Midbrain (tissue), 1 donor: ENCODE data around the gene CARHSP1.
"Not testable (repeated sequence)": the region's sequence is repeated elsewhere in the genome, so short reads cannot be mapped to it uniquely, and the experiment has no call there.

ENCODE experiments used
- DNase-seq: peaks from one replicate; lab custom pipeline; 2025; lab: John Stamatoyannopoulos, UW

The CARHSP1 gene

GRCh38 chr16:8828541-8829165 is 40.2 kb downstream of the CARHSP1 start:
- no peak for DNase-seq

GRCh38 chr16:8826278-8826879 is 42.4 kb downstream of the CARHSP1 start:
- DNase-seq = no peak

- DNase-seq = no peak
These were observed 46.4 kb downstream of the CARHSP1 start for GRCh38 chr16:8822403-8822802.

GRCh38 chr16:8819411-8820034 is 49.3 kb downstream of the CARHSP1 start:
- no peak for DNase-seq

- DNase-seq = no peak
These were observed 50.1 kb downstream of the CARHSP1 start for GRCh38 chr16:8818504-8819270.

GRCh38 chr16:8816967-8817655 is 51.7 kb downstream of the CARHSP1 start:
- DNase-seq = no peak

GRCh38 chr16:8814095-8814806 is 54.6 kb downstream of the CARHSP1 start:
- DNase-seq = no peak

GRCh38 chr16:8812162-8812843 is 56.5 kb downstream of the CARHSP1 start:
- DNase-seq = no peak

GRCh38 chr16:8808613-8809353 is 60.0 kb downstream of the CARHSP1 start:
- no peak for DNase-seq

GRCh38 chr16:8808009-8808408 is 60.8 kb downstream of the CARHSP1 start:
- no peak for DNase-seq

- DNase-seq = no peak
These were observed 61.6 kb downstream of the CARHSP1 start for GRCh38 chr16:8807189-8807588.

- DNase-seq = no peak
These were observed 62.4 kb downstream of the CARHSP1 start for GRCh38 chr16:8806272-8806983.

- no peak for DNase-seq
These were observed 64.5 kb downstream of the CARHSP1 start for GRCh38 chr16:8804313-8804712.

GRCh38 chr16:8803733-8804132 is 65.1 kb downstream of the CARHSP1 start:
- not testable (repeated sequence) for DNase-seq
